IMR-90 (cell line): ENCODE results near the gene SH2B3. TPM values are rescaled to one million over a fixed set of nuclear protein-coding genes. Genes with fewer than 3 reads are reported as not detected.

Experiments used
- ATAC-seq: fragments of 200-7000 bp; cut with Tn5 transposase; 2 replicates; pipeline ENCODE4 v1.9.1; 2020; ENCODE audit warnings: low read depth, mild to moderate bottlenecking, moderate library complexity
- BruUV-seq: library from RNA; stranded (reverse); fragments of 400-500 nt; replicated peaks from 2 replicates; lab custom pipeline; 2021; lab: Mats Ljungman, UMichigan
- CTCF ChIA-PET: fragments of 300-600 bp; formaldehyde crosslinking; extraction: SDS; loops from one replicate; lab custom pipeline; 2021; ENCODE audit warnings: antibody characterized with exemption; lab: Yijun Ruan, JAX
- POLR2A ChIA-PET: fragments of 300-600 bp; sonication (Branson Sonifier 250); formaldehyde crosslinking; loops from one replicate; lab custom pipeline; 2022; ENCODE audit warnings: antibody characterized with exemption; ENCODE audit not compliant: unreplicated experiment; lab: Charles Lee
- DNase-seq: peaks from one replicate; pipeline ENCODE4 v3.0.0; 2013
- H2AFZ ChIP-seq: replicated peaks from 2 replicates; pipeline ENCODE3; 2013; ENCODE audit warnings: low read length, mild to moderate bottlenecking; ENCODE audit not compliant: poor library complexity
- H2AK5ac ChIP-seq: 2 replicates; pipeline ENCODE4 v1.6.1; 2013; ENCODE audit warnings: low read depth, low read length, inconsistent platforms
- H2AK9ac ChIP-seq: replicated peaks from 2 replicates; pipeline ENCODE3; 2013; ENCODE audit warnings: mild to moderate bottlenecking, low read depth, low read length, moderate library complexity; ENCODE audit not compliant: poor library complexity
- H2BK120ac ChIP-seq: 2 replicates; pipeline ENCODE4 v1.6.1; 2013; ENCODE audit warnings: low read depth, low read length, inconsistent platforms
- H2BK15ac ChIP-seq: 3 replicates; pipeline ENCODE4 v1.6.1; 2013; ENCODE audit warnings: low read depth, low read length, inconsistent platforms
- H2BK20ac ChIP-seq: 2 replicates; pipeline ENCODE4 v1.6.1; 2013; ENCODE audit warnings: low read depth, mild to moderate bottlenecking, inconsistent platforms, low read length, moderate library complexity
- H2BK5ac ChIP-seq: 2 replicates; pipeline ENCODE4 v1.6.1; 2013; ENCODE audit warnings: mild to moderate bottlenecking, low read depth, low read length, inconsistent platforms; ENCODE audit not compliant: poor library complexity, severe bottlenecking
- H3K14ac ChIP-seq: replicated peaks from 2 replicates; pipeline ENCODE4 v1.6.1; 2013; ENCODE audit warnings: low read depth, low read length, inconsistent platforms
- H3K18ac ChIP-seq: 2 replicates; pipeline ENCODE4 v1.6.1; 2013; ENCODE audit warnings: low read depth, low read length, control low read depth
- H3K23ac ChIP-seq: 2 replicates; pipeline ENCODE4 v1.6.1; 2013; ENCODE audit warnings: low read depth, low read length, inconsistent platforms
- H3K27ac ChIP-seq: 2 replicates; pipeline ENCODE4 v1.5.1; 2013; ENCODE audit warnings: mild to moderate bottlenecking, control low read depth, low read length; ENCODE audit not compliant: insufficient read depth
- H3K27me3 ChIP-seq: 2 replicates; pipeline ENCODE4 v1.6.1; 2013; ENCODE audit warnings: low read length; ENCODE audit not compliant: control insufficient read depth, insufficient read depth
- H3K36me3 ChIP-seq: 2 replicates; pipeline ENCODE4 v1.6.1; 2013; ENCODE audit warnings: low read length, mixed read lengths; ENCODE audit not compliant: control insufficient read depth, insufficient read depth
- H3K4ac ChIP-seq: 2 replicates; pipeline ENCODE4 v1.6.1; 2013; ENCODE audit warnings: low read depth, low read length, inconsistent platforms
- H3K4me1 ChIP-seq: 2 replicates; pipeline ENCODE4 v1.6.1; 2013; ENCODE audit warnings: low read length, mixed read lengths; ENCODE audit not compliant: control insufficient read depth, insufficient read depth
- H3K4me2 ChIP-seq: 2 replicates; pipeline ENCODE4 v1.6.1; 2013; ENCODE audit warnings: low read depth, mild to moderate bottlenecking, control low read depth, low read length, moderate library complexity
- H3K4me3 ChIP-seq: 2 replicates; pipeline ENCODE4 v1.5.1; 2013; ENCODE audit warnings: low read depth, mild to moderate bottlenecking, control low read depth, low read length, moderate library complexity; ENCODE audit not compliant: insufficient read depth
- H3K56ac ChIP-seq: 2 replicates; pipeline ENCODE4 v1.6.1; 2013; ENCODE audit warnings: low read length, inconsistent platforms; ENCODE audit not compliant: insufficient read depth; ENCODE audit errors: extremely low read depth
- H3K79me1 ChIP-seq, 2 experiments: 2 replicates each; pipeline ENCODE4 v1.6.1; 2013; ENCODE audit warnings: low read length in 2 of 2, inconsistent platforms in 1 of 2, low read depth in 1 of 2
- H3K9ac ChIP-seq: 2 replicates; pipeline ENCODE4 v1.6.1; 2013; ENCODE audit warnings: low read depth, low read length, control low read depth
- H3K9me1 ChIP-seq: 2 replicates; pipeline ENCODE4 v1.6.1; 2013; ENCODE audit warnings: low read length, inconsistent platforms; ENCODE audit not compliant: insufficient read depth
- H3K9me3 ChIP-seq: 2 replicates; pipeline ENCODE4 v1.6.1; 2013; ENCODE audit warnings: low read length; ENCODE audit not compliant: control insufficient read depth, insufficient read depth
- H4K20me1 ChIP-seq: 2 replicates; pipeline ENCODE4 v1.6.1; 2013; ENCODE audit warnings: low read length, inconsistent platforms; ENCODE audit not compliant: insufficient read depth
- H4K5ac ChIP-seq: 2 replicates; pipeline ENCODE4 v1.6.1; 2013; ENCODE audit warnings: mild to moderate bottlenecking, low read depth, low read length, control low read depth
- H4K8ac ChIP-seq, 2 experiments: 2 replicates each; pipeline ENCODE4 v1.6.1; 2013; ENCODE audit warnings: low read depth in 2 of 2, low read length in 2 of 2, control low read depth in 1 of 2, inconsistent platforms in 1 of 2
- H4K91ac ChIP-seq: 2 replicates; pipeline ENCODE4 v1.6.1; 2013; ENCODE audit warnings: low read depth, low read length, inconsistent platforms; ENCODE audit not compliant: insufficient read depth
- CHD1 ChIP-seq: IDR thresholded peaks from 2 replicates; pipeline ENCODE4 v1.6.1; 2012; ENCODE audit warnings: low read depth, low read length, improper control_type of control experiment
- RFX5 ChIP-seq: IDR thresholded peaks from 2 replicates; pipeline ENCODE4 v1.8.0; 2012; ENCODE audit warnings: low read depth, mild to moderate bottlenecking, low read length, moderate library complexity
- WGBS, 2 experiments: methylation state at CpG; one replicate each; pipeline versions ENCODE4 v1.1.5 to v1.1.7; 2013; ENCODE audit warnings: missing lambda C conversion rate in 2 of 2; ENCODE audit not compliant: insufficient read length in 1 of 2; ENCODE audit errors: extremely low coverage in 2 of 2; 5-methylcytosine and 5-hydroxymethylcytosine counted together
- dilution Hi-C: fragments of 300-500 bp; cut with HindIII; formaldehyde crosslinking; loops from one replicate; pipeline ENCODE4 v1.14.3; 2018; ENCODE audit warnings: low sequenced_read_pairs; ENCODE audit not compliant: unreplicated experiment
- in situ Hi-C: fragments of 300-500 bp; cut with MboI; formaldehyde crosslinking; loops from 3 replicates; pipeline ENCODE4 v1.14.3; 2019; ENCODE audit warnings: low sequenced_read_pairs, inconsistent platforms, mixed read lengths
- intact Hi-C: fragments of 100-400 bp; cut with micrococcal nuclease; formaldehyde crosslinking; loops from 2 replicates; pipeline ENCODE4 v1.10.0; 2022
- polyA plus RNA-seq, 3 experiments: library from polyadenylated mRNA; depleted of rRNA; stranded (reverse); fragments of >200 nt; gene quantifications; 2 replicates each; pipeline ENCODE4 v1.2.3, GENCODE V29; 2012; ENCODE audit warnings: low replicate concordance in 1 of 3
- total RNA-seq: library from RNA; depleted of rRNA; stranded (reverse); fragments of >200 nt; gene quantifications from 2 replicates; pipeline ENCODE4 v1.2.3, GENCODE V29; 2012

SH2B3 gene
- total and polyA plus RNA-seq, 2 of the 4 experiments (the other 2 are of a cell fraction): 9.3 to 20.2 TPM

DNA sequence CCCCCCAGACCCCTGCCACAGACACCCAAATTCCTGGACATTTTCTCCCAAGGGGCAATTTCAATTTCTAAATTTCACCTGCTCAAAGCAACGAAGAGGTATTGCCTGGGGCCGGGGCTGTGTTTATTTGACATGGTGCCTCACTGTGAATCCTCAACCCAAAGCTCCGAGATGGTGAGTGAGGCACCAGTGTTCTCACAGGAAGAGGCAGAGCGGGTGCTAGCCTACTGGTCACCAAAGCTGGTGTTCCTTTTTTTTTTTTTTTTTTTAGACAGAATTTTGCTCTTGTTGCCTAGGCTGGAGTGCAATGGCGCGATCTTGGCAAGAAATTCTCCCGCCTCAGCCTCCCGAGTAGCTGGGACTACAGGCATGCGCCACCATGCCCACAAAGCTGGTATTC, 14.8 kb upstream of the SH2B3 start:
- DNase-seq: no peak
- Histone ChIP-seq H3K18ac (no peak overlapping the region), H3K4me2 (no peak overlapping the region), H3K9me3 (no peaks in the 10 kb centered on the region), H3K4me3 (no peak overlapping the region), H3K79me1 (no peaks in the 10 kb centered on the region), H2BK120ac (no peak overlapping the region), H3K9ac (no peak overlapping the region), H3K36me3 (no peaks in the 10 kb centered on the region), H3K14ac (no peak overlapping the region), H2AFZ (no peak overlapping the region), H4K5ac (no peak overlapping the region), H2BK15ac (no peak overlapping the region), H4K91ac (no peak overlapping the region), H3K27me3 (peaks cover 8% of the 10 kb centered on the region; the same call in 1 of the 2 replicates), H3K4ac (no peak overlapping the region), H3K4me1 (0 out of 2 replicates have a peak, but pooled peaks cover 3% of the 10 kb centered on the region), H3K9me1 (no peaks in the 10 kb centered on the region), H4K20me1 (no peaks in the 10 kb centered on the region), H2AK5ac (no peak overlapping the region), H3K27ac (no peak overlapping the region), H2BK5ac (no peak overlapping the region), H4K8ac (no peak overlapping the region), H3K56ac (no peak overlapping the region), H3K23ac (no peak overlapping the region), H2AK9ac (no peak overlapping the region), H2BK20ac (no peak overlapping the region)
- ChIA-PET POLR2A (no interaction called here), CTCF (no interaction called here)
- 75% methylated on average over 6 of the region's 9 CpGs; no CpG with 5 or more reads in 1 of the 2 experiments for WGBS, 2 experiments
- dilution Hi-C loops: no loop called here
- intact Hi-C loops: no loop called here
- no TSS peak for BruUV-seq
- TF ChIP-seq RFX5 (no peak), CHD1 (no peak)
- in situ Hi-C loops: no loop called here
- no peak for ATAC-seq
